ENCODE measurements around the gene TRIM62.

Gene TRIM62

GRCh38 chr1:33181921-33182341, at the start of gene TRIM62:
TRIM62 (minus strand) TSS chr1:33182043; CDS start chr1:33181432, 611 bp downstream.
- peak; percentile 80 for DNase-seq (ENCODE audit: low spot score)
- no peak within 1 kb of the TSS for H3K27ac ChIP-seq (ENCODE audit: poor library complexity, severe bottlenecking)
- peaks cover 4% of the 10 kb centered on the region for H3K4me1 ChIP-seq (ENCODE audit: insufficient read depth, poor library complexity, severe bottlenecking)
- no peaks in the 10 kb centered on the region for H3K27me3 ChIP-seq (ENCODE audit: insufficient read depth, poor library complexity, severe bottlenecking)
- no peaks in the 10 kb centered on the region for H3K9me3 ChIP-seq (ENCODE audit: severe bottlenecking)
- no peaks in the 10 kb centered on the region for H3K36me3 ChIP-seq (ENCODE audit: low read depth)
- peak; percentile 48 for ATAC-seq (ENCODE audit: low read depth)
- no peak for TF ChIP-seq CTCF (IDR thresholded peaks at IDR 0.05; ENCODE audit: poor library complexity, severe bottlenecking)
- H3K4me3 ChIP-seq (ENCODE audit: severe bottlenecking): peak within 1 kb of the TSS; percentile 72

GRCh38 chr1:33231166-33231565, 49.3 kb upstream of the TRIM62 start:
- ATAC-seq (ENCODE audit: low read depth) (no peak), DNase-seq (ENCODE audit: low spot score) (no peak)
- H3K4me3 ChIP-seq (ENCODE audit: severe bottlenecking): no peak overlapping the region
- H3K27me3 ChIP-seq (ENCODE audit: insufficient read depth, poor library complexity, severe bottlenecking): no peaks in the 10 kb centered on the region
- no peaks in the 10 kb centered on the region for H3K36me3 ChIP-seq (ENCODE audit: low read depth)
- no peaks in the 10 kb centered on the region for H3K4me1 ChIP-seq (ENCODE audit: insufficient read depth, poor library complexity, severe bottlenecking)
- H3K27ac ChIP-seq (ENCODE audit: poor library complexity, severe bottlenecking): no peak overlapping the region
- H3K9me3 ChIP-seq (ENCODE audit: severe bottlenecking): no peaks in the 10 kb centered on the region
- no peak for TF ChIP-seq CTCF (IDR thresholded peaks at IDR 0.05; ENCODE audit: poor library complexity, severe bottlenecking)

GRCh38 chr1:33228935-33229487, 47.2 kb upstream of the TRIM62 start:
- DNase-seq (ENCODE audit: low spot score) (no peak), ATAC-seq (ENCODE audit: low read depth) (peak; percentile 63; the same call in 2 of the 3 replicates)
- Histone ChIP-seq H3K27ac (ENCODE audit: poor library complexity, severe bottlenecking) (no peak overlapping the region), H3K36me3 (ENCODE audit: low read depth) (no peaks in the 10 kb centered on the region), H3K4me1 (ENCODE audit: insufficient read depth, poor library complexity, severe bottlenecking) (no peaks in the 10 kb centered on the region), H3K4me3 (ENCODE audit: severe bottlenecking) (no peak overlapping the region), H3K9me3 (ENCODE audit: severe bottlenecking) (peaks cover 1% of the 10 kb centered on the region), H3K27me3 (ENCODE audit: insufficient read depth, poor library complexity, severe bottlenecking) (no peaks in the 10 kb centered on the region)
- TF ChIP-seq CTCF (IDR thresholded peaks at IDR 0.05; ENCODE audit: poor library complexity, severe bottlenecking): no peak

- Histone ChIP-seq H3K36me3 (ENCODE audit: low read depth) (no peaks in the 10 kb centered on the region), H3K4me3 (ENCODE audit: severe bottlenecking) (no peak overlapping the region), H3K27me3 (ENCODE audit: insufficient read depth, poor library complexity, severe bottlenecking) (no peaks in the 10 kb centered on the region), H3K9me3 (ENCODE audit: severe bottlenecking) (peaks cover 3% of the 10 kb centered on the region), H3K4me1 (ENCODE audit: insufficient read depth, poor library complexity, severe bottlenecking) (peaks cover 19% of the 10 kb centered on the region), H3K27ac (ENCODE audit: poor library complexity, severe bottlenecking) (no peak overlapping the region)
- ATAC-seq (ENCODE audit: low read depth): no peak
- DNase-seq (ENCODE audit: low spot score): no peak
- TF ChIP-seq CTCF (IDR thresholded peaks at IDR 0.05; ENCODE audit: poor library complexity, severe bottlenecking): no peak
Observed at GRCh38 chr1:33225586-33225985, 43.7 kb upstream of the TRIM62 start.

GRCh38 chr1:33224166-33224707, 42.4 kb upstream of the TRIM62 start:
- no peak for ATAC-seq (ENCODE audit: low read depth)
- TF ChIP-seq CTCF (IDR thresholded peaks at IDR 0.05; ENCODE audit: poor library complexity, severe bottlenecking): no peak
- Histone ChIP-seq H3K27ac (ENCODE audit: poor library complexity, severe bottlenecking) (no peak overlapping the region), H3K9me3 (ENCODE audit: severe bottlenecking) (peaks cover 3% of the 10 kb centered on the region), H3K4me3 (ENCODE audit: severe bottlenecking) (no peak overlapping the region), H3K4me1 (ENCODE audit: insufficient read depth, poor library complexity, severe bottlenecking) (peaks cover 33% of the 10 kb centered on the region), H3K27me3 (ENCODE audit: insufficient read depth, poor library complexity, severe bottlenecking) (no peaks in the 10 kb centered on the region), H3K36me3 (ENCODE audit: low read depth) (no peaks in the 10 kb centered on the region)
- no peak for DNase-seq (ENCODE audit: low spot score)

Measured in RWPE2 (cell line).